Thyroid gland (tissue), 4 donors: ENCODE measurements around the gene PPP6C.
"Not testable (repeated sequence)": the region's sequence is repeated elsewhere in the genome, so short reads cannot be mapped to it uniquely, and the experiment has no call there.

Experiments
- CTCF ChIP-seq, 6 experiments: fragments of 200-600 bp in 3 of 6; fragments of 450-650 bp in 3 of 6; sonication (generic) in 3 of 6; IDR thresholded peaks; one replicate each; pipeline ENCODE4 v1.5.1; 2016 to 2019; ENCODE audit warnings: antibody characterized with exemption in 6 of 6, mild to moderate bottlenecking in 2 of 6, inconsistent platforms in 1 of 6, moderate library complexity in 1 of 6
- POLR2A ChIP-seq, 2 donors: fragments of 450-650 bp; IDR thresholded peaks; one replicate each; pipeline ENCODE4 v1.6.1; 2017; ENCODE audit warnings: antibody characterized with exemption in 2 of 2, mild to moderate bottlenecking in 2 of 2, moderate library complexity in 1 of 2

GRCh38 chr9:125195591-125195990, 6.0 kb upstream of the PPP6C start:
- not testable (repeated sequence) for TF ChIP-seq CTCF, POLR2A (IDR thresholded peaks at IDR 0.05)
